Ammon's horn (tissue), 1 donor: Measurements from ENCODE around the gene ARHGAP23.
"Not testable (repeated sequence)": the region's sequence is repeated elsewhere in the genome, so short reads cannot be mapped to it uniquely, and the experiment has no call there.

ENCODE experiments used
- DNase-seq: peaks from one replicate; pipeline ENCODE4 v3.0.0-alpha.2; 2016; ENCODE audit warnings: low spot score

Gene ARHGAP23

DNA sequence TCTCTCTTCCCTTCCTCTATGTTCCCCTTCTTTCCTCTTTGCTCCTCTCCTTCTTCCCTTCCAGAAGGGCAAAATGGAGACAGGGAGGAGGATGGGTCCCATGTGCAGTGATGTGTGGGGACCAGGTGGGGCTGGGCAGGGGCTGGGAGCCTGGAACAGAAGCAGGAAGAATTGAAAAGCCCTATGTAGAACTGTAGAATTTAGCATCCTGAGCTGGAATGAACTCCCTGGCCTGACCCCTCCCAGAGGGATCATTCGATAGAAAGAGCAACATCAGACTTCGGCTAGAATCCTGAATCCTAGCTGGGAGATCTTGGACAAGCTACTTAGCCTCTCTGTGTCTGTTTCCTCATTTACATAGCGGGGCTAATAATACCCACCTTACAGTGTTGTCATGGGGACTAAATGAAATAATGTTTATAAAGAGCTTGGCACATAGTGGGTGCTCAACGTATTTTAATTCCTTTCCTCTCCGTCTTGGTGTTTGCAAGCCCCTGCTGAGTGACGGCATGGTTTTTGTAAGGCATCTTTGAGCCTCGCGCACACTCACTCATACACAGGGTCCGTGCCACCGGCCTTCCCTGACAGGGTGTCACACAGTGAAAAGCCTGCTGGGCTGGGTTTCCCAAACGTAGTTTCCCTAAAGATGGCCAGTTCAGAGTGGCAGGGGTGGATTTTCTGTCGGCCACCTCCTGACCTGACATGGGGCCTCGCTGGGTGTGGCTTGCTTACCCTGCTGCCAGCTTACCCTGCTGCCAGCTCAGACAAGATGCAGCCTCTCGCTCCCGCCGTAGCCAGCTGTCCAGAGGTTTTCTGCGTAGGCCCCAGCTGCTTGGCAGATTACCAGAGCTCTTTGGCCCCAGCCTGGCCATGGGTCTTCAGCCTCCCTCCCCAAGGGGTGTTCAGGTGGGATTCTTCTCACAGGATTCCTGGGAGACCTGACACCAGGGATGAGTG is 6.1 kb upstream of the ARHGAP23 start:
- DNase-seq, result no peak

DNA sequence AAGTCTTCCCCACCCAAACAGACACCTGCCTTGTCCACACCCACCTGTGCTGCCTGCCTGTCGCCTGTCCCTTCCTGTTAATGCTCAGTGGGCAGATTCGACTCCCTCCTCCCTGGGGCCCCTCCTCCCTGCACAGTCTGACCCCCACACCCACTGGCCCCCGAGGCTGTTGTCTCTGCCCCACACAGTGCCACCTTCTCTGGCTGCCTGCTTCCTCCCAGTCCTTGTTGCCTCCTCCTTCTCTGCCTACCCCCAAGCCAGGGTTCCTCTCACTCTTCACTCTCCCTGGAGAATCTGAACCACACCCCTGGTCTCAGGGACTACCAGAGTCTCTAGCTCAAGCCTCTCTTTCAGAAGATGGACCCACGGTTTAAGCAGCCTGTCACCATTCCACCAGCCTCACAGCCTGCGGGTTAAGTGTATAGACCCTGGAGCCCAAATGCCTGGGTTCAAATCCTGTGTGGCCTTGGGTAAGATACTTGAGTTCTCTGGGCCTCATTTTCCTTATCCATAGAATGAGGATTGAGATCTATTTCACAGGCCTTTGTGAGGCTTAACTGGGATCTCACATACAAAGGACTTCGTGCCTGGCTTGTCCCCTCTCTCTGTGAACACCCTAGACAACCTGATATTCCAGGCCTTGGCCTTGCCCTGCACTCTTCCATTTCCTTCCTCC is 3.8 kb upstream of the ARHGAP23 start:
- no peak for DNase-seq

DNA sequence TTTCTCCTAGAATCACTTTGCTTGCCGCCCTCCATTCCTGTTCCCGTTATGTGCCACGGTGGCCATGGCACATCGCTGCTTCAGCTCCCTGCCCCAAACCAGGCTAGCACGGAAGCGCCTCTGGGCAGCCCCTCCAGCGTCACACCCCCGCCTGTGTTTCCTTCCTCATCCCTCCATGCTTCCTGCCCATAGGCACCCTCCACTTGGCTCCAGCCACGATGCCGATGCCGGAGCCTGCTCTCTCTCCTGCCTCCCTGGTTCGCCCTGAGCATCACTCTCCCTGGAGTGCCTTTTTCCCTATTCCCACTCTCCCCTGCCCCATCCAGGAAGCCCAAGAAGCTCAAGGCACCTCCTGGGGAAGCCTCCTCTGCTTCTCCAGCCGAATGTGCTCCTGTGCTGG is 3.2 kb upstream of the ARHGAP23 start:
- DNase-seq, result no peak

DNA sequence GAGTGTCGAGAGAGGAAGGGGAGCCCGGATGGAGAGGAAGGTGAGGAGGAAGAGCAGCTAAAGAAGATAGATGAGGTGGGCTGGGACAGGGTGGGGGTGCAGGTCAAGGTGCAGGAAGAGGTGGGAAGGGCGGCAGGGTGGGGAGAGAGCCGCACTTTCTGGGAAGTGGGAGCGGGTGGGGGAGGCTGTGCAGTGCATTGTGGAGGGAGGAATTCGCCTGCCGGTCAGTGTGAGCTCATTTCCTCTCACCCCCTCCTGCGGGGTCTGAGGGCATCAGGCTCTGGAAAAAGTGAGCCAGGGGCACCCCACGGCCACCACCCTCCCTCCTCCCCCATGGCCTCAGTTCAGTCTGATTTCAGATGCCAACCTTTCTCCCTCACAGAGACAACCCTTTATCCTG is 2.5 kb upstream of the ARHGAP23 start:
- no peak for DNase-seq

DNA sequence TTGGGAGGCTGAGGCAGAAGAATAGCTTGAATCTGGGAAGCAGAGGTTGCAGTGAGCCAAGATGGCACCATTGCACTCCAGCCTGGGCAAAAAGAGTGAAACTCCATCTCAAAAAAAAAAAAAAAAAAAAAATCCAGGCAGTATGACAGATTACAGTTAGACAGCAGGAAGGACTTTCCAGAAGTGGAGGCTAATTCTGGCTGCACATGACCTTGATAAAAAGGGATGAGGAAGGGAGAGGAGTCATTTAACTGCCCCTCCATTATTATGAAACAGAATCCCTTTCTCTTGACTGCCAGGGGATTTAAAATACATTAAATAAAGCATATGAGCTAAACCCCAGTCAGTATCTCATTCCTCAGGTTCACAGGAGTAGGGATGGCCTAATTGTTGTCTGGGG is 1.8 kb upstream of the ARHGAP23 start:
- DNase-seq, result no peak

DNA sequence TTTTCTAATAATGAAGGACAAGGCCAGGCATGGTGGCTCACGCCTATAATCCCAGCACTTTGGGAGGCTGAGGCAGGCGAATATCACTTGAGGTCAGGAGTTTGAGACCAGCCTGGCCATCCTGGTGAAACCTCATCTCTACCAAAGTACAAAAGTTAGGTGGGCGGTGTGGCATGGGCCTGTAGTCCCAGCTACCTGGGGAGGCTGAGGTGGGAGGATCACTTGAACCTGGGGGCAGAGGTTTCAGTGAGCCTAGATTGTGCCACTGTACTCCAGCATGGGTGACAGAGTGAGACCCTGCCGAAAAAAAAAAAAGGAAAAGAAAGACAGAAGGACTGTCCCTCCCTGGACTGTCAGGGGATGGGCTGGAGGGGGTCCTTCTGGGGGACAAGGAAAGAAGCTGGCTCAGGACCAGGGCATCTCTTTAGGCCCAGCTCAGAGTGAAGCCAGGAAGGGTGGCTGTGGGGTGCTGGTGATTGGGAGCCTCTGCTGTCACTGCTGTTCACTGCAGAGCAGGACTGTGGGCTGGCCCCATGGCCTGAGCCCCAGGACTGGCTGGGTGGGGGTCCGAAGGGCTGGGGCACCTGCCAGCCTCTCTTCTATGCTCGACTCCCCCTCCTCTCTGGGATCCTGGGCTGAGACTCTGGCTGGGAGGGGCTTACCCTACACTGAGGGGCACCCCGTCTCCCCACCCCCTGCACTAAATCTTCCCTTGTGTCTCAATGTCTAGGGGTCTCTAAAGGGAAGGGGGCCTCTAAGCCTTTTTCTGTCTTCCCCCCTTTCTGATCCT is 909 bp upstream of the ARHGAP23 start:
- DNase-seq, result no peak

DNA sequence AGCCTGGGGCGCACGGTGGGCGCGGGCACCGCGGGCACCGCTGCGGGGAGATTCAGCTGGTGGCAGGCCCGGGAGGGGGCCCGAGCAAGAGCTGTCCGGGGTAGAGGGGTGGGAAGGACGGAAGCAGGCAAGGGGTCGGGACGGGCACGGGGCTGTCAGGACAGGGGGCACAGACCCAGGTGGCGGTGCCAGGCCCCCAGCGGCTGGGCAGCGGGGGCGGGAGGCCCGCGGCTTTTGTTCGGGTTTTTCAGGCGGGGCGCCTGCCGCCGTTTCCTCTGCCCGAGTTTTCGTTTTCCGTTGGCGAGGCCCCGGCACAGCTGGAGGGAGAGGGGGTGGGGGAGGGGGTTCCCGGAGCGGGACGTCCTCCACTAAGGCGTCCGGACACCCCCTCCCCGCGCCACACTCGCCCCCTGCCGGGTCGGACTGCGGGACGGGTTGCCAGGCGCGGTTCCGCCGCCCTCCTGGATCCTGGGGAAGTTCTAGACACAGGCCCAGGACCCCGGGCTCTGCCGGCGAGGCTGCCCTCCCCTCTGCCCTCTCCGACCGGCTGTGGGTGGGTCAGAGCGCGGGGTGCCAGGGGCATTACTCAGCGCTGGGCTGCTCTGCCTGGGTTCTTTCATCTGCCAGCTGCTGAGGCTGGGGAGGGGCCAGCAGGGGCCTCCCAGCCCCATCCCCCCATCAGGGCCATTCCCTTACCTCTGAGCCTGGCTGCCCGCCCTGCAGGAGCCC is 543 bp downstream of the ARHGAP23 start:
- peak; percentile 90 for DNase-seq

DNA sequence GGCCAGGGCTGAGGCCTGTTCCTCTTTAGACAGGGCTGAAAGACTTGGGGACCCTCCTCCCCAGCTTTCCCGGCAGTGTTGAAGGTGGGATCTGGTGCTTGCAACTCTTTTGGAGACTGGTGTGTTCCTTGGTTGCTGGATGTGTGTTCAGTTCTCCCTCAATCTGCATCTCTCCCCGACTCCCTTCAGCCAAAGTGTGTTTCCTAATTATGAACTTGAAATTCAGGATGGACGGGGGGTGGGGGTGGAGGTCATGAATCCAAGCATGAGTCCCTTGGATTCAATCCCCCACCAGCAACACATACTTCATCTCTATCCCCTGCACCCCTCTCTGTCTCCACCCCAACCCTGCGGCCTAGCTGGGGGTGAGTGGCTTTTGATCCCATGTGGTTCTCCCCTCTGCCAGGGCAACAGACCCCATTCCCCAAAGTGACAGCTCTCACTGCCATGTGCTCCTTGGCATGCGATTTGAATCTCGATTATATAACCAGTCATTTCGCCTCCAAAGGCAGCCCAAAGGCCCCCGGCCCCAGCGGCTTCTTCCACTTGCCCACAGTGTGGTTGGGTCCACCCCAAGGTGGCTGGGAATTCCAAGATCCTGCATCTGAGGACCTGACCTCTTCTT is 1.3 kb downstream of the ARHGAP23 start:
- DNase-seq, result no peak

DNA sequence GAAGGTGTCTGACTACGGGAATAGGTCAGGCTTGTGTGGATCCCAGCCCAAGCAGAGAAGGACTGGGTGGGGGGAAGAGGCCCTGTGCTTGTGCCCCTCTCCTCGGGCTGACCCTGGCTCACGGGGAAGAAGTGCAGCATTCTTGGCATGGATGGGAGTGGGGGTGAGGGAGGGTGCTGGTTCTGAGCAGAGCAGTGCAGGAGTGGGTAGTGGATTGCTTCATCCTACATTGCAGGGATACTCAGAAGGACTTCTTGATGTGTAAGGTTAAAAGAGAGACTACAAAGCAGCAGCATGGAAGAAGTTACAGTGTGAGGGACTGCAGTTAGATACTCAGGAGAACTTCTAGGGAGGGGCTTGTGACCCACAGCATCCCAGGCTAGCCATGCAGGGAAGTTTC is 2.1 kb downstream of the ARHGAP23 start:
- DNase-seq, result no peak

DNA sequence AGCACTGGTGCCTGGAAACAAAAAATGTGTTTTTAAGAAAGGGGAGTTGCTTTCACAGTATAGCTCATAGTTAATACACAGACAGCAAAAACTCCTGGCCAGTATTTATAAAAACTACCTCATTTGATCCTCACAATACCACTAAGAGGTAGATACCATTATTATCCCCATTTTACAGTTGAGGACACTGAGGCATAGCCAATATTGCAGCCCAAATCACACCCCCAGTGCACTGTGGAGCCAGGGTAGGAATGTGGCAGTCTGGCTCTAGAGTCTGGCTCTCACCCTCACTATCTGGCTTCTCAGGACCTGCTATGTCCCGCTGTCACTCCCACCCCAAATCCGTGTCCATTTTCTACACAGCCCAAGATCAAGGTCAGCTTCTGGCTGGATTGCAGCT is 2.6 kb downstream of the ARHGAP23 start:
- no peak for DNase-seq

DNA sequence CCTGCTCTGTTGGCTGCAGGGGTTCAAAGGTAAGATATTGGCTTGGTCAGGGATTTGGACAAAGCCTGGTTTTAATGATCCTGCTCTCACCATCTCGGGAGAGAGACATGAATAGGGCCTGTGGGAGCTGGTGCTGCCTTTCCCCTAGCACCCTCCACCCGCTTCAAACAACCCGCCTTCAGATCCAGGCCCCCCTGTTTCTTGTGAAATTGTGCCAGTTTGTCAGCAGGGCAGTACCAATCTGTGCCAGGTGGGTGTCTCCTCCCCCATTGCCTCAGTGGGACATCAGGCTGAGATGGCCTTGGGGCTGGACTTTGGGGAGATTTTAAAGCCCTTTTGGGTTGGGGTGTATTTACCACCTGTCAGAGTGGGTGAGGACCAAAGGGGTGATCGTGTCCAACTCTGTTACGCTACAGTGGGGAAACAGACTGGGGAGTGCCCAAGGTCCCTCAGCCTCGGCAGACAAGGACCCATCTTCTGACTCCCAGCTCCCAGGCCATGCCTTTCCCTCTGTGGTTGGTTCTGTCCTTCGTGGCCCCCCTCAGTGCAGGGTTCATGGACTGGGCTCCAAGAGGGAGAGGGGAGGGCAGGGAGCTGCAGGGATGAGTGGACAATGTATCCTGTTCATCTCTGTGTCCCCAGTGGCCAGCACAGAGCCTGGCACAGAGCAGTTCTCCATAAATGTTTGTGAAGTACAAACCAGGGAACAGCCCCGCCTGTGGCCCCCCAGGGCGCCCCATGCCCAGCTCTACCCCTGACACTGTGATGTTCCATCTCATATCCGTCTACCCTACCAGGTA is 3.3 kb downstream of the ARHGAP23 start:
- peak; percentile 98 for DNase-seq

DNA sequence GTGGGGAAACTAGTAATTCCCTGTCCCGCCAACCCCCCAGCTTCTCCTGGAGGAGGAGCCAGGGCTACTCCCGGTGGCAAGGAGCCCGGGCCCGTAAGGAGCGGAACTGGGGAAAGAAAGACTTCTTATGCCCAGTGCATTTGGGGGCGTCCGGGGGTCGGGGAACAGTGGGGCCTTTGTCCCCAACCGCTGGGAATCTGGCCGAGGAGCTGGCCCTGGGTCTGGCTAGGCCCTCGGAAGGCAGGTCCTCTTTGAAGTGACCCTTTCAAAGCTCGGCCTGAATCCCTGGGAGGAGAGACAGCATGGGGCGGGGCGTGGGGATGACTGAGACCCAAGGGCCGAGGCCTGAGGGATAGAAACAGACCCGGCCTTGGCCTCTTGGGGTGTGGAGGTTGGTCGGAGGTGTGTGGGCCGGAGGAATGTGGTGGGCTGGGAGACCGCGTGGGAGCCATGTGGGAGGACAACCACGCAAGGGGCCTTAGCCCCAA is 6.0 kb downstream of the ARHGAP23 start:
- peak; percentile 78 for DNase-seq

DNA sequence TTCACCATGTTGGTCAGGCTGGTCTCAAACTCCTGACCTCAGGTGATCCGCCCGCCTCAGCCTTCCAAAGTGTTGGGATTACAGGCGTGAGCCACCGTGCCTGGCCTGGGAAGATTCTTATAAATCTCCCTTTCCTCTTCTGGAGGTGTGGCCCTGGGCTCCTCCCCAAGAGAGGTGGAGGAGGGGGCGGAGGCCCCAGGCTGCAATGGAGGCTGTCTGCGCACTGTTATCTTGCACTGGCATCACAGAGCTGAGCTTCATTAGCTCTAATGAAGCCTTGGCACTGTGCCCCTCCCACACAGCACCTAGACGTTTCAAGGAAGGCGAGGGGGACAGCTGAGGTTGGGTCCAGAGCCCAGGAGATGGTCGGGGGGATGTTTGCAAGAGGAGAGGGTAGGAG is 7.5 kb downstream of the ARHGAP23 start:
- DNase-seq, result no peak

DNA sequence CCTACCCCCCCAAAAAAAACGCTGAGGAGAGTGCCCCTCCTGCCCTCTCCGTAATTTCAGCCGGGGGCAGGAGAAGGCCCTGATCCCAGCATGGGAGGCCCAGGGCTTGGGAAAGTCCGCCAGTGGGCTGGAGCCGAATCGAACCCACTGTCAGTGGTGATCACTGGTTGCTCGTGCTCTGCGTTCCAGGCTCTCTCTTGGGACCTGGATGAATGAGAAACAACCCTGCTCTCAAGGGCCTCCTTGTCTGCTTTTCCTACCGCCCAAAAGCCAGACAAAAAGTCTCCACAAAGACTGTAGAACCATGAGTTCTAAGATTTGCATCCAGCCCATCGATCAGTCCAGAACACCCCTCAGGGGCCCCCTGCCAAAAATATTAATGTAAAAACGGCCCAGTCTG is 8.1 kb downstream of the ARHGAP23 start:
- DNase-seq, result no peak

DNA sequence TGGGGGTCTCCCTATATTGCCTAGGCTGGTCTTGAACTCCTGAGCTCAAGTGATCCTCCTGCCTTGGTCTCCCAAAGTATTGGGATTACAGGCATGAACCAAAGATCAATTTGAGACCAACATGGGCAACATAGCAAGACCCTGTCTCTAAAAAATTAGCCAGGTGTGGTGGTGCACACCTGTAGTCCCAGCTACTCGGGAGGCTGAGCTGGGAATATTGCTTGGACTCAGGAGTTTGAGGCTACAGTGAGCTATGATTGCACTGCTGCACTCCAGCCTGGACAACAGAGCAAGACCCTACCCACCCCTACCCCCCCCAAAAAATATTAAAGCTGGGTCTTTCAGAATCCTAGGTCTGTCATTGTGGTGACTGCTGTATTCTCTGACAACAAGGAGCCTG is 9.0 kb downstream of the ARHGAP23 start:
- not testable (repeated sequence) for DNase-seq

DNA sequence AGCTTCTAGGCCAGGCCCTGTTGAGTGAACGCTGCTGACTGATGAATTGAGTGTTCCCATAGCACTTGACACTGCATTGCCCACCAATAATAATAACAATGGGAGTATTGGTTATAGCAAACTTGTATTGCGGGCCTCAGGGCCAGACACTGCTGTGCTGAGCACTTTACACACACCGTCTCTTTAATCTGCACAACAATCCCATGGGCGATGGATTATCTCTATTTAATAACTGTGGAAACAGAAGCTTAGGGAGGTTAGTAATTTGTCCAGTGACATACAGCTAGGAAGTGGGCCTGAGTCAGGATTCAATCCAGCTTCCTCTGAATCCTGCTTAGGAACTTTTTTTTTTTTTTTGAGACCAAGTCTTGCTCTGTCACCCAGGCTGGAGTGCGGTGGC is 11.2 kb downstream of the ARHGAP23 start:
- no peak for DNase-seq

DNA sequence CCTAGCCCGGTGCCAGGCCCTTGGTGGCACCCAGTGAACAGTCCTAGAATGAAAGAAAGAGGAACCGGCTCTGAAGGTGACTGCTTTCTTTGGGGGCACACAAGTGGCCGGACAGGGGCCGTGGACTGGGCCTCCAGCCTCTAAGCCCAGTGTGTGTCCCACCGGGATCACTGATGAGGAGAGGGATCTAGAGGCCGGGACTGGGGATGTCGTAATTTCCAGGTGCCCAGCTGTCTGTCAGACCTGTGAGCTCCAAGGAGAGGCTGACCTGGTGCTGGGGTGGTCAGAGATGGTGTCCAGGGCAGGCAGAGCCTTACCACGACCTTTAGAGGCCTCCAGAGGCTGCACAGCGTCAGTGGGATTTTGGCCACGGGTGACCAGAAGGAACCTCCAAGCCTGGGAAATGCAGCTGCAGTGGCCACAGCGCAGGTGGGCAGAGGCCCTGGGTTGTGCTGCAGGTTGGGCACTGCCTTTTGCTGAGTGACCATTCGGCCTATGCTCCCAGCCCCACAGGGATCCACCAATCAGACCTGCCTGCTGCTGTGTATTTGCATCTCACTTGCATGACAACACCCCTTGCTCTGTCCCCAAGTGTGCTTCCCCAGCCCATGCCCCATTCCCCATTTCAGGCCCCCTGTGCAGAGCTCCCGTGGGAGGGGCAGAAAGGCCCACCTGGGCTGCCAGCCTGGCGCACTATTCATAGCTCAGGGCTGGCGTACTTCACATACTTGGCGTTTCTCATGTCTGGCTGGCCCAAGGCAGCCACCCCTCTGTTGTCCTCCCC is 12.5 kb downstream of the ARHGAP23 start:
- no peak for DNase-seq

DNA sequence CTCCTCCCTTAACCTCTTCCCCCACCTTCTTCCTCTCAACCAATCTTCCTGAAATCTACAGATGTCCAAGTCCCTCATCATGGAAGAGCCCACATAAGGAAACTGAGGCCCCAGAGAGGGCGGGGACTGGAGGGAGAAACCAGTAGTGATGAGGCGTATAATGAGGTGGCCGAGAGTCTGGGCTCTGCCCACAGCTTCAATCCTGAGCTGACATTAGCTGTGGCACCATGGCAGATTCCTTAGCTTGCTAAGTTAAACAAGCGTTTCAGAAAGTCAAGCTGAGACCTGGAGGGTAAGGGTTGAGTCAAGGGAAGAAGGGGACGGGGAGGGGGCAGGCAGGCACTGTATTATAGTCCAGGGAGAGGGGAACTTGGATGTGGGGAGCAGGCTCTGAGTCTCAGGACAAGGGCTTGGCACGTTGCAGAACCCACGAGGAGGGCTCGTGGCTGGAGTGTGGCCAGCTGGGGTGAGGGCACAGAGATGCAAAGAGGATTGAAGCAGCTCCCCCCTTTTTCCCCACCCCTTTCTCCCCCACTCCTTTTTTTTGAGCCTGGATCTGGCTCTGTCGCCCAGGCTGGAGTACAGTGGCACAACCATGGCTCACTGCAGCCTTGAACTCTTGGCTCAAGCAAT is 13.3 kb downstream of the ARHGAP23 start:
- no peak for DNase-seq

DNA sequence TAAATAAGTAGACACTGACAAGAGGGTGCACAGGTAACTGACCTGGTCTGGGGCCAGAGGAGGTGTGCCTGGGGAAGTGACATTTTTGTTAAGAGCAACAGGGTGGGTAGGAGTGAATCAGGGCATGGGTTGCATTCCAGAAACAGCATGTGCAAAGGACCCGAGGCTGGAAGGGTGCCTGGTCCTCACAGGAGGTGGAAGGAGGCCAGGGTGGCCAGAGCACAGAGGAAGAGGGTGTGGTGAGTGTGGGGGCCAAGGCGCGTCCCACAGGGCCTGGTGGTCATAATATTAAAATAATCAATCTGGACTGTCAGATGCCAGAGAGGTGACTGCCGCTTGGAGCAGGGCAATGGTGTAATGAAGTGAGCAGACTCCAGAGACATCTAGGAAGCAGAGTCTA is 14.3 kb downstream of the ARHGAP23 start:
- DNase-seq, result no peak
